Measurements from ENCODE around the gene GPR156. TPM values are rescaled to one million over a fixed set of nuclear protein-coding genes. Genes with fewer than 3 reads are reported as not detected.

The GPR156 gene
- under 0.01 and 0.14 TPM in 2 replicates for total RNA-seq

DNA sequence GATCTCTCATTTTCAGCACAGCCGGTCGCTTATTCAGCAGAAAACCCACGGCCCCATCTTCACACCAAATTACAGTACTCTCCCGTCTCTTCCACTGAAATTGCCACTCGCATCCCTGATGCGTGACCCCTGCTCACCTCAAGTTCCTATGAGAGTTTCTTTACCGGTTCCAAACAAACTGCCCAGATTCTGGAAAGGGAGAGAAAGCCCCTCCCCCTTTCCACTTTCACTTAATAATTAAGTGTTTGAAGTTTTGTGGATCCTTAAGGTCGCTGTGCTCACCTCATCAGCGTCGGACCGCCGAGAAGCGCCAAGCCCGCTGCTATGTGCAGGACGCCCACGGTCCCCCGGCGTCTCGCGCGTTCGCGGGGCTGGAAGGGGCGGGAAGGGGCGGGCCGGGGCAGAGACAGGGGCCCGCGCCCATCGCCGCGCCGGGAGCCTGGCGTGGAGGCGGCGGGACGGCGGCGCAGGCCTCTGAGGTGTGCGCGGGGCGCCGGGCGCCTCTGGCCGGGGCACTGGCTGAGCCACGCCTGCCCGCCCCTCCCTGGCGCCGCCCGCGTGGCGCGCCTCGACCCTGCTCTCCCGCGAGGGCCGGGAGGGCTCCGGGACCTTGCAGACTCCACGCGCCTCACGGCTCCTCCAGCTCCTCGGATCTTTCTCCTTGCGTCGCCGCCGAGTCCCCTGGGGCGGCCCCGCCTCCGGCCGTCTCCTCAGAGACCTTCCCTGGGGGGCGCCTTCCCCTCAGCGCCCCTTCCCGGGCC is at the start of gene GPR156:
Gene GPR156, minus strand, starts transcription at position 476 of the 761 bp plus-strand sequence. CDS start 41,124 bp downstream, outside the sequence.

Other genes starting within 250 kb of the GPR156 start
- 89.9 and 154 TPM in 2 replicates for gene GSK3B, start 190.8 kb downstream of the GPR156 start, total RNA-seq
- gene LRRC58, start 64.1 kb upstream of the GPR156 start, total RNA-seq: 35.0 and 41.4 TPM in 2 replicates
- 50.6 and 122 TPM in 2 replicates for gene FSTL1, start 165.8 kb upstream of the GPR156 start, total RNA-seq

Data from nasal cavity respiratory epithelium epithelial cell of viscerocranial mucosa (primary cell).